ENCODE results near the gene TRIM67. TPM values are rescaled to one million over a fixed set of nuclear protein-coding genes. Genes with fewer than 3 reads are reported as not detected.

TRIM67 gene
- total and polyA plus RNA-seq, 2 experiments from 2014 or later = not detected

DNA sequence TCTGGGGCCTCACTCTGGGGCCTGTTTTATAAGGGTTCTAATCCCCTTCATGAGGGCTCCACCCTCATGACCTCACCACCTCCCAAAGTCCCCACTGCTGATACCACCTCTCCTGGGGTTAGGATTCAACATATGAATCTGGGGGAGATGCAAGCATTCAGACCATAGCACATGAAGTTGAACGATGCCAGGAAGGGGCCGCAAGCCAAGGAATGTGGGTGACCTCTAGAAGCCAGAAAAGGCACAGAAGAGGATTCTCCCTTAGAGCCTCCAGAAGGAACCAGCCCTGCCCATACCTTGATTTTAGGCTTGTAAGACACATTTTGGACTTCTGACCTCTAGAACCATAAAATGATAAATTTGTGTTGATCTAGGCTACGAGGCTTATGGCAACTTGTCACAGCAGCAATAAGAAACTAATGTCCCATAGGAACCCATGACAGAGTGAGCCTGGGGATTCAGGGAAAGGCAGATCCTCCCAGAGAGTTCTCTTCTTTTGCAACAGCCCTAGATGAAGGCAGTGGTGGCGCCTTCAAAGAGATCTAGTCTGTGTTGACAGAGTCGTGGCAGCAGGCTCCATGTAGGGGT lies 27.9 kb downstream of the TRIM67 start:
- H3K27ac ChIP-seq = no peak overlapping the region
- no peaks in the 10 kb centered on the region for H3K9me2 ChIP-seq (ENCODE audit: insufficient read depth)
- H2AFZ ChIP-seq = no peak overlapping the region
- no peak overlapping the region for H3K9ac ChIP-seq
- 45 to 46% methylated on average over 5 of the region's 5 CpGs for WGBS, 2 experiments (ENCODE audit: low coverage in 1 of 2, low lambda C conversion rate in 2 of 2, missing lambda C conversion rate in 2 of 2)
- no peak for DNase-seq
- no peaks in the 10 kb centered on the region for H3K4me1 ChIP-seq (ENCODE audit: insufficient read depth)
- no peaks in the 10 kb centered on the region for H3K36me3 ChIP-seq (ENCODE audit: low read depth)
- no peaks in the 10 kb centered on the region for H3K79me2 ChIP-seq (ENCODE audit: insufficient read depth)
- H3F3A ChIP-seq (ENCODE audit: insufficient read depth) = no peaks in the 10 kb centered on the region
- H3K27me3 ChIP-seq (replicated peaks; ENCODE audit: insufficient read depth) = peaks cover 28% of the 10 kb centered on the region; the same call in 1 of the 2 replicates
- H3K4me3 ChIP-seq = no peak overlapping the region
- TF ChIP-seq EZH2phosphoT487 (IDR thresholded peaks at IDR 0.05; ENCODE audit: insufficient read depth, low read depth) (no peak), EZH2 (IDR thresholded peaks at IDR 0.05; ENCODE audit: insufficient read depth, poor library complexity, severe bottlenecking) (no peak)
- no peaks in the 10 kb centered on the region for H4K20me1 ChIP-seq (ENCODE audit: insufficient read depth)
- no peak overlapping the region for H3K4me2 ChIP-seq (ENCODE audit: unreplicated experiment)
- no peaks in the 10 kb centered on the region for H3K9me3 ChIP-seq (ENCODE audit: low read depth)
- in situ Hi-C loops (cut with MboI) = no loop called here

DNA sequence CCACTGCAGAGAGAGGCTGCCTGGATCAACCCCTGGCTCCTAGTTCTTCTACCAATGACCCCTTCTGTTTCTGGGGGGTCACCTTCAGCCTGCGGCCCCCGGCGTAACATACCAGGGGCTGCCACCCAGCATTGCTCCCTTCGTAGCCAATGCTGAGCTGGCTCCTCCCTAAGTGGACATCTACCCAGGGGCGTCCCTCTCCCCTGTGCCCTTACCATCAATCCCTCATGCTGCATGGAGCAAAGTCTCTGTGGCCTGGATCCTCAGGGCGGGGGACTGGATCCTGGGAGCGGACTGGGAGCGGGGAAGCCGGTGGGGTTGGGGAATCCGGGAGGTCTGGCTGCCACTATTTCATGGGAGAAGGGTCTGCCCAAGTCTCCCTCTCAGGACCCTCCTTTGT lies 28.6 kb downstream of the TRIM67 start:
- no peak overlapping the region for H3K4me2 ChIP-seq (ENCODE audit: unreplicated experiment)
- no peaks in the 10 kb centered on the region for H3K36me3 ChIP-seq (ENCODE audit: low read depth)
- no peaks in the 10 kb centered on the region for H3F3A ChIP-seq (ENCODE audit: insufficient read depth)
- in situ Hi-C loops (cut with MboI) = no loop called here
- DNase-seq = no peak
- H3K9me3 ChIP-seq (ENCODE audit: low read depth) = no peaks in the 10 kb centered on the region
- no peaks in the 10 kb centered on the region for H3K4me1 ChIP-seq (ENCODE audit: insufficient read depth)
- 68 to 78% methylated on average over 9 to 10 of the region's 10 CpGs for WGBS, 2 experiments (ENCODE audit: low coverage in 1 of 2, low lambda C conversion rate in 2 of 2, missing lambda C conversion rate in 2 of 2)
- H3K9me2 ChIP-seq (ENCODE audit: insufficient read depth) = no peaks in the 10 kb centered on the region
- H4K20me1 ChIP-seq (ENCODE audit: insufficient read depth) = no peaks in the 10 kb centered on the region
- H3K27me3 ChIP-seq (replicated peaks; ENCODE audit: insufficient read depth) = peaks cover 28% of the 10 kb centered on the region; the same call in 1 of the 2 replicates
- TF ChIP-seq EZH2phosphoT487 (IDR thresholded peaks at IDR 0.05; ENCODE audit: insufficient read depth, low read depth) (no peak), EZH2 (IDR thresholded peaks at IDR 0.05; ENCODE audit: insufficient read depth, poor library complexity, severe bottlenecking) (no peak)
- H2AFZ ChIP-seq = no peak overlapping the region
- no peak overlapping the region for H3K9ac ChIP-seq
- no peaks in the 10 kb centered on the region for H3K79me2 ChIP-seq (ENCODE audit: insufficient read depth)
- H3K27ac ChIP-seq = no peak overlapping the region
- no peak overlapping the region for H3K4me3 ChIP-seq

- no peaks in the 10 kb centered on the region for H3K79me2 ChIP-seq (ENCODE audit: insufficient read depth)
- no peaks in the 10 kb centered on the region for H3F3A ChIP-seq (ENCODE audit: insufficient read depth)
- no peak for TF ChIP-seq EZH2phosphoT487 (IDR thresholded peaks at IDR 0.05; ENCODE audit: insufficient read depth, low read depth)
- no peak for TF ChIP-seq EZH2 (IDR thresholded peaks at IDR 0.05; ENCODE audit: insufficient read depth, poor library complexity, severe bottlenecking)
- H3K9ac ChIP-seq = no peak overlapping the region
- no peaks in the 10 kb centered on the region for H4K20me1 ChIP-seq (ENCODE audit: insufficient read depth)
- 0 out of 2 replicates have a peak, but pooled peaks cover 12% of the 10 kb centered on the region for H3K27me3 ChIP-seq (replicated peaks; ENCODE audit: insufficient read depth)
- H2AFZ ChIP-seq = no peak overlapping the region
- no peak overlapping the region for H3K4me3 ChIP-seq
- H3K4me1 ChIP-seq (ENCODE audit: insufficient read depth) = no peaks in the 10 kb centered on the region
- in situ Hi-C loops (cut with MboI) = no loop called here
- no peaks in the 10 kb centered on the region for H3K36me3 ChIP-seq (ENCODE audit: low read depth)
- no peak overlapping the region for H3K4me2 ChIP-seq (ENCODE audit: unreplicated experiment)
- H3K27ac ChIP-seq = no peak overlapping the region
- H3K9me2 ChIP-seq (ENCODE audit: insufficient read depth) = no peaks in the 10 kb centered on the region
- 51 to 56% methylated on average over 12 of the region's 12 CpGs for WGBS, 2 experiments (ENCODE audit: low coverage in 1 of 2, low lambda C conversion rate in 2 of 2, missing lambda C conversion rate in 2 of 2)
- no peaks in the 10 kb centered on the region for H3K9me3 ChIP-seq (ENCODE audit: low read depth)
- DNase-seq = no peak
These were observed 30.8 kb downstream of the TRIM67 start for GRCh38 chr1:231192620-231193163.

GRCh38 chr1:231193710-231194340 lies 32.0 kb downstream of the TRIM67 start:
- Histone ChIP-seq H3K4me1 (ENCODE audit: insufficient read depth) (no peaks in the 10 kb centered on the region), H3K9ac (no peak overlapping the region), H2AFZ (no peak overlapping the region), H3K79me2 (ENCODE audit: insufficient read depth) (no peaks in the 10 kb centered on the region), H3K9me2 (ENCODE audit: insufficient read depth) (no peaks in the 10 kb centered on the region), H3K9me3 (ENCODE audit: low read depth) (no peaks in the 10 kb centered on the region), H3F3A (ENCODE audit: insufficient read depth) (no peaks in the 10 kb centered on the region), H4K20me1 (ENCODE audit: insufficient read depth) (no peaks in the 10 kb centered on the region), H3K4me3 (no peak overlapping the region), H3K36me3 (ENCODE audit: low read depth) (no peaks in the 10 kb centered on the region), H3K27me3 (replicated peaks; ENCODE audit: insufficient read depth) (0 out of 2 replicates have a peak, but pooled peaks cover 6% of the 10 kb centered on the region), H3K27ac (no peak overlapping the region), H3K4me2 (ENCODE audit: unreplicated experiment) (no peak overlapping the region)
- TF ChIP-seq EZH2phosphoT487 (IDR thresholded peaks at IDR 0.05; ENCODE audit: insufficient read depth, low read depth) = no peak
- no peak for TF ChIP-seq EZH2 (IDR thresholded peaks at IDR 0.05; ENCODE audit: insufficient read depth, poor library complexity, severe bottlenecking)
- 28 to 34% methylated on average over 10 of the region's 10 CpGs for WGBS, 2 experiments (ENCODE audit: low coverage in 1 of 2, low lambda C conversion rate in 2 of 2, missing lambda C conversion rate in 2 of 2)
- in situ Hi-C loops (cut with MboI) = no loop called here
- no peak for DNase-seq
